Tibial nerve (tissue), 4 donors: Measurements from ENCODE around the gene NRXN2.

Experiments used
- EP300 ChIP-seq, 2 donors: sonication (generic); formaldehyde crosslinking; IDR thresholded peaks; one replicate each; pipeline ENCODE4 v1.6.1; 2017; ENCODE audit warnings: antibody characterized with exemption in 2 of 2, mild to moderate bottlenecking in 1 of 2
- TF ChIP-seq, protein P1 (sequence below), 5 experiments: fragments of 200-600 bp in 3 of 5; fragments of 450-650 bp in 2 of 5; sonication (generic) in 3 of 5; IDR thresholded peaks; one replicate each; pipeline ENCODE4 v1.5.1; 2016 to 2019; ENCODE audit warnings: antibody characterized with exemption in 5 of 5, mild to moderate bottlenecking in 3 of 5, moderate library complexity in 2 of 5

DNA sequence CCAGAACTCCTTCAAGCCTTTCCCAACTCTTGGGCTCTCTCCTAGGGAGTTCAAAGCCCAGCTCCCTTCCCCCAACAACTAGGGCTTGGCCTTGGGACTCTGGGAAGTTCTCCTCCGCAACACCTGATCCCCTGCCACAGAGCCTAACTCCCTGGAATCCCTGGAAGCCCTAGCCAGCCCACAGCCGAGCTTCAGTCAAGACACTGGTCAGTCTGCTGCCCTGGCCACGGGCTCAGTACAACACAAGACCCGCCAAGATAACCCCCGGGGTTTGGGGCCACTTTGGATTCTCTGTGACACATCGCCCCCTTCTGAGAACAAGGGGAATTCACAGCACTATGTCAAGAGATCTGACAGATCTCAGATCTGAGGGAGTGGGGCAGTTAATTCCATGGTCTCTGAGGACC is 73.7 kb downstream of the NRXN2 start:
- TF ChIP-seq, protein P1, sequence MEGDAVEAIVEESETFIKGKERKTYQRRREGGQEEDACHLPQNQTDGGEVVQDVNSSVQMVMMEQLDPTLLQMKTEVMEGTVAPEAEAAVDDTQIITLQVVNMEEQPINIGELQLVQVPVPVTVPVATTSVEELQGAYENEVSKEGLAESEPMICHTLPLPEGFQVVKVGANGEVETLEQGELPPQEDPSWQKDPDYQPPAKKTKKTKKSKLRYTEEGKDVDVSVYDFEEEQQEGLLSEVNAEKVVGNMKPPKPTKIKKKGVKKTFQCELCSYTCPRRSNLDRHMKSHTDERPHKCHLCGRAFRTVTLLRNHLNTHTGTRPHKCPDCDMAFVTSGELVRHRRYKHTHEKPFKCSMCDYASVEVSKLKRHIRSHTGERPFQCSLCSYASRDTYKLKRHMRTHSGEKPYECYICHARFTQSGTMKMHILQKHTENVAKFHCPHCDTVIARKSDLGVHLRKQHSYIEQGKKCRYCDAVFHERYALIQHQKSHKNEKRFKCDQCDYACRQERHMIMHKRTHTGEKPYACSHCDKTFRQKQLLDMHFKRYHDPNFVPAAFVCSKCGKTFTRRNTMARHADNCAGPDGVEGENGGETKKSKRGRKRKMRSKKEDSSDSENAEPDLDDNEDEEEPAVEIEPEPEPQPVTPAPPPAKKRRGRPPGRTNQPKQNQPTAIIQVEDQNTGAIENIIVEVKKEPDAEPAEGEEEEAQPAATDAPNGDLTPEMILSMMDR (IDR thresholded peaks at IDR 0.05): peak in 2 of 5 experiments; percentile 6 to 32
- no peak for TF ChIP-seq EP300 (IDR thresholded peaks at IDR 0.05)
